Activated CD4-positive, alpha-beta T cell treated with anti-CD3 and anti-CD28 coated beads, Interleukin-2, amount 10 ng/mL, durations not matched to agents 7 days and 5 days (primary cell): ENCODE measurements around the gene FAM174C. TPM values are rescaled to one million over a fixed set of nuclear protein-coding genes. Genes with fewer than 3 reads are reported as not detected.

ENCODE experiments used
- CTCF ChIA-PET: fragments of 350-600 bp; sonication (Branson Sonifier 250); formaldehyde crosslinking; loops from one replicate; lab custom pipeline; 2021; ENCODE audit warnings: antibody characterized with exemption; lab: Charles Lee
- POLR2A ChIA-PET: fragments of 350-600 bp; sonication (Branson Sonifier 250); formaldehyde crosslinking; loops from one replicate; lab custom pipeline; 2021; ENCODE audit warnings: antibody characterized with exemption; lab: Charles Lee
- DNase-seq: peaks from one replicate; pipeline ENCODE4 v3.0.0-alpha.2; 2020
- H3K27ac Mint-ChIP-seq: one replicate; pipeline ENCODE4 v1.8.0; 2021; ENCODE audit warnings: mild to moderate bottlenecking, moderate library complexity, mixed read lengths
- H3K27me3 Mint-ChIP-seq: one replicate; pipeline ENCODE4 v1.8.0; 2021; ENCODE audit warnings: mixed read lengths
- H3K36me3 Mint-ChIP-seq: one replicate; pipeline ENCODE4 v1.8.0; 2021; ENCODE audit warnings: low read depth, mixed read lengths
- H3K4me1 Mint-ChIP-seq: one replicate; pipeline ENCODE4 v1.8.0; 2021; ENCODE audit warnings: mixed read lengths
- H3K4me3 Mint-ChIP-seq: one replicate; pipeline ENCODE4 v1.8.0; 2021; ENCODE audit warnings: mild to moderate bottlenecking, moderate library complexity, mixed read lengths
- H3K9me3 Mint-ChIP-seq: one replicate; pipeline ENCODE4 v1.8.0; 2021; ENCODE audit warnings: mixed read lengths
- total RNA-seq, 2 experiments: library from RNA; stranded (reverse); gene quantifications; one replicate each; pipeline ENCODE4 v1.2.3, GENCODE V29; 2021

The FAM174C gene
- total RNA-seq, 2 experiments from 2014 or later, result 47.8 to 51.5 TPM

GRCh38 chr19:1324806-1325567 is 49.7 kb downstream of the FAM174C start:
- Mint-ChIP-seq H3K27me3 (peaks cover 25% of the 10 kb centered on the region), H3K36me3 (no peaks in the 10 kb centered on the region), H3K27ac (no peak overlapping the region), H3K4me3 (no peak overlapping the region), H3K4me1 (no peaks in the 10 kb centered on the region), H3K9me3 (no peaks in the 10 kb centered on the region)
- no peak for DNase-seq
- CTCF ChIA-PET, result no interaction called here
- POLR2A ChIA-PET, result no interaction called here

DNA sequence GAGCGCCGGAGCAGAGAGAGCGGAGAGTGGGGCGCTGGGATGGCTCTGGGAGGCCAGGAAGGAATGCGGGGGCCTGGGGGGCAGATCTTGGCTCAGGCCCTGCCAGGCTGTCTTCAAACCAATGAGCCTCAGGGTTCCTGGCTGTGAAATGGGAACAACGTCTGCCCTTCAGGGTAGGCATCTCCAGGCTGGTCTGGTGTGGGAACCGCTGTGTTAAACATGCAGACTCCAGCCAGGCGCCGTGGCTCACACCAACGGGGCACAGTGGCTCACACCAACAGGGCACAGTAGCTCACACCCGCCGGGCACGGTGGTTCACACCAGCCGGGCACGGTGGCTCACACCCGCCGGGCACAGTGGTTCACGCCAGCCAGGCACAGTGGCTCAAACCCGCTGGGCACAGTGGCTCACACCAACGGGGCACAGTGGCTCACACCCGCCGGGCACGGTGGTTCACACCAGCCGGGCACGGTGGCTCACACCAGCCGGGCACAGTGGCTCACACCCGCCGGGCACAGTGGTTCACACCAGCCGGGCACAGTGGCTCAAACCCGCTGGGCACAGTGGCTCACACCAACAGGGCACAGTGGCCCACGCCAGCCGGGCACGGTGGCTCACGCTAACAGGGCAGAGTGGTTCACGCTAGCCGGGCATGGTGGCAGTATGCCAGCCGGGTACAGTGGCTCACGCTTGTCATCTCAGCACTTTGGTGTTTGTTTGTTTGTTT is 50.4 kb downstream of the FAM174C start:
- H3K4me1 Mint-ChIP-seq, result no peaks in the 10 kb centered on the region
- H3K9me3 Mint-ChIP-seq, result no peaks in the 10 kb centered on the region
- POLR2A ChIA-PET, result no interaction called here
- H3K27ac Mint-ChIP-seq, result no peak overlapping the region
- no peaks in the 10 kb centered on the region for H3K36me3 Mint-ChIP-seq
- no peak overlapping the region for H3K4me3 Mint-ChIP-seq
- DNase-seq, result no peak
- H3K27me3 Mint-ChIP-seq, result peaks cover 24% of the 10 kb centered on the region
- CTCF ChIA-PET, result no interaction called here

DNA sequence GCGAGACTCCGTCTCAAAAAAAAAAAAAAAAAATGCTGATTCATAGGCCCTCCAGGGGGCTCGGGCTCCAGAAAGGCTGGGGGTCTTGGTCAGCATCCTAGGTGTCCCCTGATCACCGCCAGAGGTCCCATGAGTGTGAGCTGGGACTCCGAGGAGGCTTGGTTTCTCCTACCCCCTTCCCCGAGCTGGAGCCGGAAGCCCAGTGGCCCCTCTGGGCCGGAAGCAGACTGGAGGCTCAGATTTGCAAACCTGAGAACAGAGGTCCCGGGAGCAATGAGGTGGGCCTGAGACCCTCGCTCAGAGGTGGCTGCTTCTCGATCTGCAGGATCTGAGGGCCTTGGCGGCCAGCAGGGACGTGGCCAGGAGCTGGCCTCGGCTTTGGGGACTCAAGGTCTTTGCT is 51.8 kb downstream of the FAM174C start:
- no peaks in the 10 kb centered on the region for H3K9me3 Mint-ChIP-seq
- H3K27ac Mint-ChIP-seq, result no peak overlapping the region
- no peak for DNase-seq
- ChIA-PET POLR2A (no interaction called here), CTCF (interaction anchor here (0.6 to 1.6 kb wide), 5 partner anchors 10 to 33 kb away, joined by 3 to 5 read pairs (median 4); no protein-coding TSS in a partner anchor)
- H3K4me3 Mint-ChIP-seq, result no peak overlapping the region
- H3K4me1 Mint-ChIP-seq, result no peaks in the 10 kb centered on the region
- no peaks in the 10 kb centered on the region for H3K36me3 Mint-ChIP-seq
- H3K27me3 Mint-ChIP-seq, result peaks cover 24% of the 10 kb centered on the region

Other genes starting within 250 kb of the FAM174C start
- gene CNN2, start 248.9 kb upstream of the FAM174C start, total RNA-seq, result 100 to 1,000 TPM; 558 to 580 TPM
- gene ABCA7, start 235.4 kb upstream of the FAM174C start, total RNA-seq, result 10 to 100 TPM; 75.9 to 87.5 TPM
- 100 to 1,000 TPM; 487 to 570 TPM for gene ARHGAP45, start 208.4 kb upstream of the FAM174C start, total RNA-seq
- 100 to 1,000 TPM; 120 to 133 TPM for gene POLR2E, start 180.2 kb upstream of the FAM174C start, total RNA-seq
- 100 to 1,000 TPM; 106 to 114 TPM for gene GPX4, start 171.5 kb upstream of the FAM174C start, total RNA-seq
- gene SBNO2, start 101.3 kb upstream of the FAM174C start, total RNA-seq, result 10 to 100 TPM; 84.7 to 91.7 TPM
- 10 to 100 TPM; 71.7 to 82.0 TPM for gene STK11, start 69.8 kb upstream of the FAM174C start, total RNA-seq
- not detected for gene CBARP, start 37.5 kb upstream of the FAM174C start, total RNA-seq
- gene ATP5F1D, start 33.8 kb upstream of the FAM174C start, total RNA-seq, result 100 to 1,000 TPM; 151 to 166 TPM
- gene MIDN, start 26.9 kb upstream of the FAM174C start, total RNA-seq, result 10 to 100 TPM; 58.0 to 65.7 TPM
- gene CIRBP, start 6.2 kb upstream of the FAM174C start, total RNA-seq, result 100 to 1,000 TPM; 169 to 224 TPM
- gene EFNA2, start 10.3 kb downstream of the FAM174C start, total RNA-seq, result not detected
- 100 to 1,000 TPM in 1 of 2 experiments, 10 to 100 TPM in 1; 99.3 to 103 TPM for gene NDUFS7, start 108.4 kb downstream of the FAM174C start, total RNA-seq
- 10 to 100 TPM; 23.0 to 25.9 TPM for gene GAMT, start 126.0 kb downstream of the FAM174C start, total RNA-seq
- gene DAZAP1, start 132.1 kb downstream of the FAM174C start, total RNA-seq, result 100 to 1,000 TPM; 235 to 241 TPM
- 1,000 to 10,000 TPM; 1,158 to 1,387 TPM for gene RPS15, start 162.9 kb downstream of the FAM174C start, total RNA-seq
- under 1 TPM; 0.02 to 0.10 TPM for gene APC2, start 174.6 kb downstream of the FAM174C start, total RNA-seq
- gene C19orf25, start 203.7 kb downstream of the FAM174C start, total RNA-seq, result 10 to 100 TPM; 33.2 to 40.7 TPM
- gene PCSK4, start 214.8 kb downstream of the FAM174C start, total RNA-seq, result 1 to 10 TPM; 3.8 to 4.4 TPM
- 1 to 10 TPM; 1.6 to 1.8 TPM for gene REEP6, start 215.7 kb downstream of the FAM174C start, total RNA-seq
- 1 to 10 TPM; 4.2 to 5.4 TPM for gene ADAMTSL5, start 237.5 kb downstream of the FAM174C start, total RNA-seq
- not detected for gene PLK5, start 248.5 kb downstream of the FAM174C start, total RNA-seq